Keratinocyte (primary cell): Measurements from ENCODE around the gene TENM3.

Experiments
- CTCF ChIP-seq, 3 experiments: IDR thresholded peaks in 1 of 3; conservative IDR thresholded peaks in 1 of 3; optimal IDR thresholded peaks in 1 of 3; 2 replicates in 2 of 3; 3 replicates in 1 of 3; pipeline versions ENCODE3 to v1.5.1; 2011; ENCODE audit warnings: low read length in 3 of 3, mild to moderate bottlenecking in 3 of 3, moderate library complexity in 2 of 3, control low read depth in 1 of 3, inconsistent platforms in 1 of 3; ENCODE audit not compliant: insufficient read depth in 2 of 3; ENCODE audit errors: extremely low read depth in 1 of 3
- EZH2 ChIP-seq: IDR thresholded peaks from one replicate; pipeline ENCODE4 v1.6.1; 2012; ENCODE audit warnings: inconsistent platforms, mild to moderate bottlenecking, low read length, moderate library complexity

GRCh38 chr4:182328505-182328904, 85.3 kb downstream of the TENM3 start:
- TF ChIP-seq CTCF (optimal IDR thresholded peaks at IDR 0.05 in 1 of 3, IDR thresholded peaks at IDR 0.05 in 1 of 3, conservative IDR thresholded peaks at IDR 0.05 in 1 of 3; ENCODE audit: extremely low read depth in 1 of 3, insufficient read depth in 2 of 3, low read length in 3 of 3) (no peak), EZH2 (no peak)
